BLaER1 (cell line): Measurements from ENCODE around the gene SVOPL.

Source experiments
- H3K27ac ChIP-seq: shearing (Covaris generic); formaldehyde crosslinking; 2 replicates; pipeline ENCODE4 v1.8.1; 2022
- H3K27me3 ChIP-seq: shearing (Covaris generic); formaldehyde crosslinking; 2 replicates; pipeline ENCODE4 v1.8.1; 2022
- H3K36me3 ChIP-seq: shearing (Covaris generic); formaldehyde crosslinking; 2 replicates; pipeline ENCODE4 v1.8.1; 2022
- H3K4me1 ChIP-seq: shearing (Covaris generic); formaldehyde crosslinking; 2 replicates; pipeline ENCODE4 v1.8.1; 2022
- H3K4me2 ChIP-seq: shearing (Covaris generic); formaldehyde crosslinking; 2 replicates; pipeline ENCODE4 v1.8.1; 2022
- H3K4me3 ChIP-seq: shearing (Covaris generic); formaldehyde crosslinking; 2 replicates; pipeline ENCODE4 v1.8.1; 2022
- H3K9ac ChIP-seq: shearing (Covaris generic); formaldehyde crosslinking; 2 replicates; pipeline ENCODE4 v1.8.1; 2022
- H3K9me3 ChIP-seq: shearing (Covaris generic); formaldehyde crosslinking; 2 replicates; pipeline ENCODE4 v1.8.1; 2022
- H4K20me1 ChIP-seq: shearing (Covaris generic); formaldehyde crosslinking; 2 replicates; pipeline ENCODE4 v1.8.1; 2022
- Cebpa-rat ChIP-seq: shearing (Covaris generic); IDR thresholded peaks from 2 replicates; pipeline ENCODE4 v1.8.1; 2022

Gene SVOPL

DNA sequence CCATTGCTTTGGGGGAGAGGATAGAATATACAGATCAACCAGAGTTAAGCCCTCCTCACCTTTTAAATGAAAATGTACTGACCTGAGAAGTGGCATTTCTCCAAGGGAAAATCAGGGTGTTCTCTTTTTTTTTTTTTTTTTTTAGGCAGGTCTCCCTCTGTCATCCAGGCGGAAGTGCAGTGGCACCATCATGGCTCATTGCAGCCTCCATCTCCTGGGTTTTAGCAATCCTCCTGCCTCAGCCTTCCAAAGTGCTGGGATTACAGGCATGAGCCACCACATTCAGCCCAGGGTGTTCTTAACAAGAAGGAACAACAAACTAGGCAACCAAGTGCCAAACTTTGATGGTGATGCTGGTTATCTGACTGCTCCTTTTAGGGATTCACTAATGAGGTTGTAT lies 111.0 kb downstream of the SVOPL start:
- H3K9me3 ChIP-seq: no peaks in the 10 kb centered on the region
- H4K20me1 ChIP-seq: no peaks in the 10 kb centered on the region
- TF ChIP-seq Cebpa-rat: no peak
- H3K9ac ChIP-seq: no peak overlapping the region
- H3K4me1 ChIP-seq: no peaks in the 10 kb centered on the region
- H3K4me3 ChIP-seq: no peak overlapping the region
- no peak overlapping the region for H3K4me2 ChIP-seq
- H3K27ac ChIP-seq: no peak overlapping the region
- H3K27me3 ChIP-seq: no peaks in the 10 kb centered on the region
- peaks cover 37% of the 10 kb centered on the region for H3K36me3 ChIP-seq

DNA sequence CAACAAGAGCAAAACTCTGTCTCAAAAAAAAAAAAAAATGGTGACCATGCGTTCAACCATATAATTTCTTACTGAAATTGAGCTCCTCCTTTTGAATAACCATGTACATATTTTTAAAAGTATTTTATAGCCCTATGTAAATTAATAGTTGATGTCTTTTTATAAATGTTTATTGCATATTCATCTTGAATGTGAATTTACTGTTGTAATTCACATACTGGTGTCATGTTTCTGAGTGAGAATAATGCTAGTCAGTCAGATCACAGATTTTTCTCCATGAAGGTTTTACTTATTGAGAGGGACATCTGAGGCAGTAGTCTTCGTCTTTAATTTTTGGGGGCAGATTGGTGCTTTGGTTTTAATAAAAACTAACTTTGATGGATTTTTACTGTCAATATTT lies 112.2 kb downstream of the SVOPL start:
- Histone ChIP-seq H3K9ac (no peak overlapping the region), H3K27me3 (no peaks in the 10 kb centered on the region), H3K4me3 (no peak overlapping the region), H3K4me1 (no peaks in the 10 kb centered on the region), H3K36me3 (peaks cover 48% of the 10 kb centered on the region), H4K20me1 (no peaks in the 10 kb centered on the region), H3K27ac (no peak overlapping the region), H3K4me2 (no peak overlapping the region), H3K9me3 (no peaks in the 10 kb centered on the region)
- no peak for TF ChIP-seq Cebpa-rat

- H3K4me3 ChIP-seq: no peak overlapping the region
- no peak overlapping the region for H3K27ac ChIP-seq
- no peaks in the 10 kb centered on the region for H3K4me1 ChIP-seq
- no peak overlapping the region for H3K9ac ChIP-seq
- H3K4me2 ChIP-seq: no peak overlapping the region
- peaks cover 63% of the 10 kb centered on the region for H3K36me3 ChIP-seq
- H4K20me1 ChIP-seq: no peaks in the 10 kb centered on the region
- H3K27me3 ChIP-seq: no peaks in the 10 kb centered on the region
- TF ChIP-seq Cebpa-rat: no peak
- H3K9me3 ChIP-seq: no peaks in the 10 kb centered on the region
These were observed 113.7 kb downstream of the SVOPL start for GRCh38 chr7:138587485-138587884.

DNA sequence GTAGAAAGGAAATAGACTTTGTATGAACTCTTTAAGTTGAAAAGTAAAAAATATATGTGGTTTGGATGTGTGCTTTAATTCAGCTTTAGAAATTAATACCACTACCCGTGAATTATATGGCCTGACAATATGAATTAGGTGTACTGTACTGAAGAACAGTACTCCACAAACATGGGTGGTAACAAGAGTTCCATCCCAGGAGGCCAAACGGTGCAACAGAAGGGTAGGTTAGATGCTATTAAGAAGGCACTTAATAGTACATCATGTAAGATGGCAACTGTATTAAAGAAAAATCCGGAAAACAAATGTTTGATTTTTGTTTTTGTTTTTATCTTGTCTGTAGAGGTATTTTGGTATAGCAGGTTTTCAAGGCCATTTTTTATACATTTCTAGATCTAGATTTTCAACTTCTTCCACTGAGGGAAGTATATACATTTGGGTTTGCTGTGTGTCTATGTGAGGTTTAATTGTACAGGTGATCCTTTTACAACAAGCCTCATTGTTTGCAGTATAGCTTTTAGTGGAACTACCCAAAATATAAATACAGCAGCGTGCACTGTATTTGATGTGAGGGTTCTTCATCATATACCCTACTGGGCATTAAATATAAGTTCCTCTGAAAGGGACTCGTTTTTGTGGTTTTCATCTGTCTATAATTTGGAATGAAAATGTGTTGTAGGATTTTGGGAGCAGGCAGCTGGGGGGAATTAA lies 115.7 kb downstream of the SVOPL start:
- no peaks in the 10 kb centered on the region for H4K20me1 ChIP-seq
- H3K4me3 ChIP-seq: no peak overlapping the region
- H3K27ac ChIP-seq: no peak overlapping the region
- H3K9ac ChIP-seq: no peak overlapping the region
- H3K36me3 ChIP-seq: peaks cover 84% of the 10 kb centered on the region
- H3K27me3 ChIP-seq: no peaks in the 10 kb centered on the region
- TF ChIP-seq Cebpa-rat: no peak
- no peaks in the 10 kb centered on the region for H3K4me1 ChIP-seq
- H3K4me2 ChIP-seq: no peak overlapping the region
- no peaks in the 10 kb centered on the region for H3K9me3 ChIP-seq

GRCh38 chr7:138584696-138585095 lies 116.5 kb downstream of the SVOPL start:
- no peaks in the 10 kb centered on the region for H4K20me1 ChIP-seq
- peaks cover 91% of the 10 kb centered on the region for H3K36me3 ChIP-seq
- no peaks in the 10 kb centered on the region for H3K4me1 ChIP-seq
- H3K4me3 ChIP-seq: no peak overlapping the region
- no peak overlapping the region for H3K27ac ChIP-seq
- no peak overlapping the region for H3K9ac ChIP-seq
- no peaks in the 10 kb centered on the region for H3K9me3 ChIP-seq
- TF ChIP-seq Cebpa-rat: no peak
- no peak overlapping the region for H3K4me2 ChIP-seq
- no peaks in the 10 kb centered on the region for H3K27me3 ChIP-seq

GRCh38 chr7:138584283-138584682 lies 116.9 kb downstream of the SVOPL start:
- H3K4me2 ChIP-seq: no peak overlapping the region
- no peaks in the 10 kb centered on the region for H3K4me1 ChIP-seq
- peaks cover 96% of the 10 kb centered on the region for H3K36me3 ChIP-seq
- no peaks in the 10 kb centered on the region for H3K27me3 ChIP-seq
- no peak for TF ChIP-seq Cebpa-rat
- no peak overlapping the region for H3K27ac ChIP-seq
- H3K4me3 ChIP-seq: no peak overlapping the region
- H3K9ac ChIP-seq: no peak overlapping the region
- H3K9me3 ChIP-seq: no peaks in the 10 kb centered on the region
- no peaks in the 10 kb centered on the region for H4K20me1 ChIP-seq

GRCh38 chr7:138581065-138581464 lies 120.1 kb downstream of the SVOPL start:
- Histone ChIP-seq H3K4me3 (no peak overlapping the region), H3K9ac (no peak overlapping the region), H3K4me2 (no peak overlapping the region), H3K36me3 (peaks cover 96% of the 10 kb centered on the region), H3K9me3 (peaks cover 16% of the 10 kb centered on the region), H3K27me3 (no peaks in the 10 kb centered on the region), H3K4me1 (0 out of 2 replicates have a peak, but pooled peaks cover 7% of the 10 kb centered on the region), H4K20me1 (no peaks in the 10 kb centered on the region), H3K27ac (no peak overlapping the region)
- no peak for TF ChIP-seq Cebpa-rat

- H4K20me1 ChIP-seq: no peaks in the 10 kb centered on the region
- no peaks in the 10 kb centered on the region for H3K27me3 ChIP-seq
- H3K4me1 ChIP-seq: 0 out of 2 replicates have a peak, but pooled peaks cover 7% of the 10 kb centered on the region
- no peak overlapping the region for H3K27ac ChIP-seq
- H3K9me3 ChIP-seq: peaks cover 22% of the 10 kb centered on the region
- no peak overlapping the region for H3K4me2 ChIP-seq
- H3K36me3 ChIP-seq: peaks cover 93% of the 10 kb centered on the region
- no peak for TF ChIP-seq Cebpa-rat
- H3K9ac ChIP-seq: no peak overlapping the region
- H3K4me3 ChIP-seq: no peak overlapping the region
These were observed 121.5 kb downstream of the SVOPL start for GRCh38 chr7:138579671-138580070.

DNA sequence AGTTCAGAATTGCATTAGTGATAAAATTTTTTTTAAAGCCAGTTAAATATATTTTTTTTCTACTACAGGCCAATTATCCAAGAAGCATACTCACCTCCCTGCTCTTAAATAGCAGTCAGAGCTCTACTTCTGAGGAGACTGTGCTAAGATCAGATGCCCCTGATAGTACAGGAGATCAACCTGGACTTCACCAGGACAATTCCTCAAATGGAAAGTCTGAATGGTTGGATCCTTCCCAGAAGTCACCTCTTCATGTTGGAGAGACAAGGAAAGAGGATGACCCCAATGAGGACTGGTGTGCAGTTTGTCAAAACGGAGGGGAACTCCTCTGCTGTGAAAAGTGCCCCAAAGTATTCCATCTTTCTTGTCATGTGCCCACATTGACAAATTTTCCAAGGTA lies 122.0 kb downstream of the SVOPL start:
- TF ChIP-seq Cebpa-rat: no peak
- no peak overlapping the region for H3K9ac ChIP-seq
- H3K27me3 ChIP-seq: no peaks in the 10 kb centered on the region
- 0 out of 2 replicates have a peak, but pooled peaks cover 7% of the 10 kb centered on the region for H3K4me1 ChIP-seq
- H3K27ac ChIP-seq: no peak overlapping the region
- H3K4me3 ChIP-seq: no peak overlapping the region
- no peak overlapping the region for H3K4me2 ChIP-seq
- peaks cover 22% of the 10 kb centered on the region for H3K9me3 ChIP-seq
- H3K36me3 ChIP-seq: peaks cover 93% of the 10 kb centered on the region
- no peaks in the 10 kb centered on the region for H4K20me1 ChIP-seq

- Histone ChIP-seq H3K27me3 (no peaks in the 10 kb centered on the region), H3K9me3 (peaks cover 22% of the 10 kb centered on the region), H3K4me2 (no peak overlapping the region), H3K36me3 (peaks cover 91% of the 10 kb centered on the region), H3K4me3 (no peak overlapping the region), H3K27ac (no peak overlapping the region), H4K20me1 (no peaks in the 10 kb centered on the region), H3K9ac (no peak overlapping the region), H3K4me1 (0 out of 2 replicates have a peak, but pooled peaks cover 7% of the 10 kb centered on the region)
- no peak for TF ChIP-seq Cebpa-rat
These were observed 125.2 kb downstream of the SVOPL start for GRCh38 chr7:138575897-138576428.
